GM23338 (cell line): ENCODE measurements around the gene GNAO1. TPM values are rescaled to one million over a fixed set of nuclear protein-coding genes. Genes with fewer than 3 reads are reported as not detected.
A peak's percentile ranks its signal among the peaks of the same experiment; 100 is the strongest.

ENCODE experiments used
- ATAC-seq: fragments of 200-7000 bp; cut with Tn5 transposase; 3 replicates; pipeline ENCODE4 v1.9.1; 2020
- DNase-seq: peaks from one replicate; pipeline ENCODE4 v3.0.0-alpha.2; 2015; ENCODE audit warnings: low spot score
- H2AFZ ChIP-seq: fragments of 200-600 bp; sonication (generic); 2 replicates; pipeline ENCODE4 v1.8.0; 2016; ENCODE audit warnings: antibody characterized with exemption, mild to moderate bottlenecking, moderate library complexity
- H3F3A ChIP-seq: fragments of 200-600 bp; sonication (generic); replicated peaks from 2 replicates; pipeline ENCODE4 v1.8.0; 2017; ENCODE audit warnings: antibody characterized with exemption, mixed run types, low read depth
- H3K27ac ChIP-seq: fragments of 200-600 bp; sonication (generic); 2 replicates; pipeline ENCODE4 v1.6.1; 2016; ENCODE audit warnings: low read depth
- H3K27me3 ChIP-seq: fragments of 200-600 bp; sonication (generic); 2 replicates; pipeline ENCODE4 v1.8.0; 2016; ENCODE audit warnings: mild to moderate bottlenecking, mixed run types, moderate library complexity; ENCODE audit not compliant: insufficient read depth
- H3K36me3 ChIP-seq: fragments of 200-600 bp; sonication (generic); 2 replicates; pipeline ENCODE4 v1.8.0; 2016; ENCODE audit warnings: mild to moderate bottlenecking; ENCODE audit not compliant: insufficient read depth
- H3K4me1 ChIP-seq: fragments of 200-600 bp; sonication (generic); 2 replicates; pipeline ENCODE4 v1.8.0; 2016; ENCODE audit warnings: mild to moderate bottlenecking, moderate library complexity; ENCODE audit not compliant: insufficient read depth
- H3K4me2 ChIP-seq: fragments of 200-600 bp; sonication (generic); 2 replicates; pipeline ENCODE4 v1.7.1; 2017; ENCODE audit warnings: mixed run types
- H3K4me3 ChIP-seq: fragments of 200-600 bp; sonication (generic); 2 replicates; pipeline ENCODE4 v1.6.1; 2016; ENCODE audit warnings: mixed run types
- H3K79me2 ChIP-seq: fragments of 200-600 bp; sonication (generic); replicated peaks from 2 replicates; pipeline ENCODE4 v1.8.0; 2017; ENCODE audit warnings: mild to moderate bottlenecking; ENCODE audit not compliant: insufficient read depth
- H3K9me2 ChIP-seq: fragments of 200-600 bp; sonication (generic); 2 replicates; pipeline ENCODE4 v1.8.0; 2017; ENCODE audit not compliant: insufficient read depth
- H4K20me1 ChIP-seq: fragments of 200-600 bp; sonication (generic); replicated peaks from 2 replicates; pipeline ENCODE4 v1.8.0; 2017; ENCODE audit warnings: mild to moderate bottlenecking; ENCODE audit not compliant: insufficient read depth
- H3K27ac Mint-ChIP-seq: 2 replicates; pipeline ENCODE4 v1.8.0; 2020; ENCODE audit warnings: inconsistent platforms, mild to moderate bottlenecking, moderate library complexity, mixed read lengths
- H3K27me3 Mint-ChIP-seq: 3 replicates; pipeline ENCODE4 v1.8.0; 2022; ENCODE audit warnings: low read depth, mild to moderate bottlenecking, moderate library complexity, mixed read lengths, inconsistent platforms; ENCODE audit not compliant: insufficient read depth, poor library complexity
- H3K36me3 Mint-ChIP-seq: 3 replicates; pipeline ENCODE4 v1.8.0; 2021; ENCODE audit warnings: low read depth, mild to moderate bottlenecking, inconsistent platforms, moderate library complexity, mixed read lengths
- H3K4me1 Mint-ChIP-seq: 3 replicates; pipeline ENCODE4 v1.8.0; 2020; ENCODE audit warnings: mild to moderate bottlenecking, inconsistent platforms, mixed read lengths
- H3K4me3 Mint-ChIP-seq: 3 replicates; pipeline ENCODE4 v1.8.0; 2021; ENCODE audit warnings: moderate library complexity, mild to moderate bottlenecking, inconsistent platforms, mixed read lengths
- H3K9me3 Mint-ChIP-seq: 3 replicates; pipeline ENCODE4 v1.8.0; 2020; ENCODE audit warnings: moderate library complexity, mild to moderate bottlenecking, inconsistent platforms, mixed read lengths
- CREB1 ChIP-seq: fragments of 250-450 bp; sonication (Bioruptor Pico); IDR thresholded peaks from 2 replicates; pipeline ENCODE4 v1.5.0; 2020; ENCODE audit warnings: low read depth, mild to moderate bottlenecking, moderate library complexity
- EZH2 ChIP-seq: fragments of 200-600 bp; sonication (generic); IDR thresholded peaks from one replicate; pipeline ENCODE4 v1.8.0; 2017; ENCODE audit warnings: antibody characterized with exemption, mild to moderate bottlenecking, low read depth; ENCODE audit not compliant: unreplicated experiment
- EZH2phosphoT487 ChIP-seq: fragments of 200-600 bp; sonication (generic); IDR thresholded peaks from one replicate; pipeline ENCODE4 v1.8.1; 2018; ENCODE audit warnings: antibody characterized with exemption; ENCODE audit not compliant: unreplicated experiment
- JUNB ChIP-seq: IDR thresholded peaks from one replicate; pipeline ENCODE4 v1.6.1; 2016; ENCODE audit warnings: antibody characterized with exemption; ENCODE audit not compliant: unreplicated experiment
- NANOG ChIP-seq: IDR thresholded peaks from 2 replicates; pipeline ENCODE4 v1.6.1; 2016; ENCODE audit warnings: antibody characterized with exemption, borderline replicate concordance
- POLR2AphosphoS5 ChIP-seq: IDR thresholded peaks from 2 replicates; pipeline ENCODE4 v1.6.1; 2016; ENCODE audit warnings: antibody characterized with exemption, low read depth
- STAT1 ChIP-seq: IDR thresholded peaks from one replicate; pipeline ENCODE4 v1.6.1; 2016; ENCODE audit warnings: antibody characterized with exemption; ENCODE audit not compliant: unreplicated experiment
- ZNF331 ChIP-seq: fragments of 250-450 bp; sonication (Bioruptor Pico); IDR thresholded peaks from 2 replicates; pipeline ENCODE4 v1.5.0; 2020; ENCODE audit warnings: low read depth, mild to moderate bottlenecking, moderate library complexity
- polyA plus RNA-seq: library from polyadenylated mRNA; unstranded; fragments of >200 nt; fragmentation: Nextera tagmentation; extraction: Ambion mirVana; gene quantifications from 2 replicates; pipeline ENCODE4 v1.2.1, GENCODE V29; 2016
- total RNA-seq: library from RNA; depleted of rRNA; stranded (reverse); fragments of >200 nt; shearing (Covaris generic); gene quantifications from 2 replicates; pipeline ENCODE4 v1.2.3, GENCODE V29; 2014
- TF ChIP-seq, protein P1 (sequence below), 2 experiments: fragments of 200-600 bp in 1 of 2; sonication (generic) in 1 of 2; conservative IDR thresholded peaks; 2 replicates each; pipeline versions ENCODE4 v1.5.1 to v1.6.1; 2016 to 2017; ENCODE audit warnings: antibody characterized with exemption in 2 of 2, low read depth in 2 of 2, mild to moderate bottlenecking in 2 of 2, moderate library complexity in 1 of 2
- TF ChIP-seq, protein P2 (sequence below): IDR thresholded peaks from one replicate; pipeline ENCODE4 v1.6.1; 2018; ENCODE audit warnings: antibody characterized with exemption; ENCODE audit not compliant: unreplicated experiment
- TF ChIP-seq, protein P3 (sequence below): fragments of 250-450 bp; sonication (Bioruptor Pico); IDR thresholded peaks from 2 replicates; pipeline ENCODE4 v1.5.0; 2020; ENCODE audit warnings: mild to moderate bottlenecking, moderate library complexity

The GNAO1 gene
- total and polyA plus RNA-seq, 2 experiments from 2014 or later: 6.5 to 24.8 TPM

DNA sequence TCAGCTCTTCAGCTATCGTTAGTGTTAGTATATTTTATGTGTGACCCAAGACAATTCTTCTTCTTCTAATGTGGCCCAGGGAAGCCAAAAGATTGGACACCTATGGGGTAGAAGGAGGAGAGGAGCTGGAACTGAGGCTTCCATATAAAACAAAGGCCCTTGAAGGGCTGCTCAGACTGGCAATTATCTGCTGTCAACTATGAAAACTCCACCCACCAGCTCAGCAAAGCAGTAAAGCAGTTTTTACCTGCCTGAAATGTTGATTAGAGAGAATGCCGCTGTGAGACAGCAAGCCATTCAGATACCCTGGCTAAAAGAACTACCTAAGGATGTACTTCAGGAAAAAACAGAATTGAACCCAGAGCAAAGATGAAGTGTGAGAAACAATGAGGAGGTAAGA lies 45.9 kb upstream of the GNAO1 start:
- Histone ChIP-seq H3K36me3 (no peaks in the 10 kb centered on the region), H3F3A (no peaks in the 10 kb centered on the region), H2AFZ (peak overlapping the region; percentile 67; the same call in 1 of the 2 replicates), H3K4me3 (no peak overlapping the region), H4K20me1 (no peaks in the 10 kb centered on the region), H3K79me2 (no peaks in the 10 kb centered on the region), H3K27me3 (no peaks in the 10 kb centered on the region), H3K9me2 (no peaks in the 10 kb centered on the region), H3K4me1 (no peaks in the 10 kb centered on the region), H3K27ac (no peak overlapping the region), H3K4me2 (no peak overlapping the region)
- Mint-ChIP-seq H3K4me1 (peaks cover 12% of the 10 kb centered on the region; the same call in 2 of the 3 replicates), H3K9me3 (no peaks in the 10 kb centered on the region; the same call in 2 of the 3 replicates), H3K36me3 (no peaks in the 10 kb centered on the region), H3K4me3 (no peak overlapping the region), H3K27me3 (no peaks in the 10 kb centered on the region), H3K27ac (peak overlapping the region; percentile 67; the same call in 1 of the 2 replicates)
- TF ChIP-seq EZH2 (no peak), NANOG (no peak), ZNF331 (CRISPR knock-in tag) (no peak), STAT1 (no peak), CREB1 (CRISPR knock-in tag) (no peak), POLR2AphosphoS5 (no peak), EZH2phosphoT487 (no peak), JUNB (no peak)
- TF ChIP-seq, protein P1, sequence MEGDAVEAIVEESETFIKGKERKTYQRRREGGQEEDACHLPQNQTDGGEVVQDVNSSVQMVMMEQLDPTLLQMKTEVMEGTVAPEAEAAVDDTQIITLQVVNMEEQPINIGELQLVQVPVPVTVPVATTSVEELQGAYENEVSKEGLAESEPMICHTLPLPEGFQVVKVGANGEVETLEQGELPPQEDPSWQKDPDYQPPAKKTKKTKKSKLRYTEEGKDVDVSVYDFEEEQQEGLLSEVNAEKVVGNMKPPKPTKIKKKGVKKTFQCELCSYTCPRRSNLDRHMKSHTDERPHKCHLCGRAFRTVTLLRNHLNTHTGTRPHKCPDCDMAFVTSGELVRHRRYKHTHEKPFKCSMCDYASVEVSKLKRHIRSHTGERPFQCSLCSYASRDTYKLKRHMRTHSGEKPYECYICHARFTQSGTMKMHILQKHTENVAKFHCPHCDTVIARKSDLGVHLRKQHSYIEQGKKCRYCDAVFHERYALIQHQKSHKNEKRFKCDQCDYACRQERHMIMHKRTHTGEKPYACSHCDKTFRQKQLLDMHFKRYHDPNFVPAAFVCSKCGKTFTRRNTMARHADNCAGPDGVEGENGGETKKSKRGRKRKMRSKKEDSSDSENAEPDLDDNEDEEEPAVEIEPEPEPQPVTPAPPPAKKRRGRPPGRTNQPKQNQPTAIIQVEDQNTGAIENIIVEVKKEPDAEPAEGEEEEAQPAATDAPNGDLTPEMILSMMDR (conservative IDR thresholded peaks at IDR 0.05; ENCODE audit: low read depth in 2 of 2): no peak
- TF ChIP-seq, protein P2, sequence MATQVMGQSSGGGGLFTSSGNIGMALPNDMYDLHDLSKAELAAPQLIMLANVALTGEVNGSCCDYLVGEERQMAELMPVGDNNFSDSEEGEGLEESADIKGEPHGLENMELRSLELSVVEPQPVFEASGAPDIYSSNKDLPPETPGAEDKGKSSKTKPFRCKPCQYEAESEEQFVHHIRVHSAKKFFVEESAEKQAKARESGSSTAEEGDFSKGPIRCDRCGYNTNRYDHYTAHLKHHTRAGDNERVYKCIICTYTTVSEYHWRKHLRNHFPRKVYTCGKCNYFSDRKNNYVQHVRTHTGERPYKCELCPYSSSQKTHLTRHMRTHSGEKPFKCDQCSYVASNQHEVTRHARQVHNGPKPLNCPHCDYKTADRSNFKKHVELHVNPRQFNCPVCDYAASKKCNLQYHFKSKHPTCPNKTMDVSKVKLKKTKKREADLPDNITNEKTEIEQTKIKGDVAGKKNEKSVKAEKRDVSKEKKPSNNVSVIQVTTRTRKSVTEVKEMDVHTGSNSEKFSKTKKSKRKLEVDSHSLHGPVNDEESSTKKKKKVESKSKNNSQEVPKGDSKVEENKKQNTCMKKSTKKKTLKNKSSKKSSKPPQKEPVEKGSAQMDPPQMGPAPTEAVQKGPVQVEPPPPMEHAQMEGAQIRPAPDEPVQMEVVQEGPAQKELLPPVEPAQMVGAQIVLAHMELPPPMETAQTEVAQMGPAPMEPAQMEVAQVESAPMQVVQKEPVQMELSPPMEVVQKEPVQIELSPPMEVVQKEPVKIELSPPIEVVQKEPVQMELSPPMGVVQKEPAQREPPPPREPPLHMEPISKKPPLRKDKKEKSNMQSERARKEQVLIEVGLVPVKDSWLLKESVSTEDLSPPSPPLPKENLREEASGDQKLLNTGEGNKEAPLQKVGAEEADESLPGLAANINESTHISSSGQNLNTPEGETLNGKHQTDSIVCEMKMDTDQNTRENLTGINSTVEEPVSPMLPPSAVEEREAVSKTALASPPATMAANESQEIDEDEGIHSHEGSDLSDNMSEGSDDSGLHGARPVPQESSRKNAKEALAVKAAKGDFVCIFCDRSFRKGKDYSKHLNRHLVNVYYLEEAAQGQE: no peak
- TF ChIP-seq, protein P3, sequence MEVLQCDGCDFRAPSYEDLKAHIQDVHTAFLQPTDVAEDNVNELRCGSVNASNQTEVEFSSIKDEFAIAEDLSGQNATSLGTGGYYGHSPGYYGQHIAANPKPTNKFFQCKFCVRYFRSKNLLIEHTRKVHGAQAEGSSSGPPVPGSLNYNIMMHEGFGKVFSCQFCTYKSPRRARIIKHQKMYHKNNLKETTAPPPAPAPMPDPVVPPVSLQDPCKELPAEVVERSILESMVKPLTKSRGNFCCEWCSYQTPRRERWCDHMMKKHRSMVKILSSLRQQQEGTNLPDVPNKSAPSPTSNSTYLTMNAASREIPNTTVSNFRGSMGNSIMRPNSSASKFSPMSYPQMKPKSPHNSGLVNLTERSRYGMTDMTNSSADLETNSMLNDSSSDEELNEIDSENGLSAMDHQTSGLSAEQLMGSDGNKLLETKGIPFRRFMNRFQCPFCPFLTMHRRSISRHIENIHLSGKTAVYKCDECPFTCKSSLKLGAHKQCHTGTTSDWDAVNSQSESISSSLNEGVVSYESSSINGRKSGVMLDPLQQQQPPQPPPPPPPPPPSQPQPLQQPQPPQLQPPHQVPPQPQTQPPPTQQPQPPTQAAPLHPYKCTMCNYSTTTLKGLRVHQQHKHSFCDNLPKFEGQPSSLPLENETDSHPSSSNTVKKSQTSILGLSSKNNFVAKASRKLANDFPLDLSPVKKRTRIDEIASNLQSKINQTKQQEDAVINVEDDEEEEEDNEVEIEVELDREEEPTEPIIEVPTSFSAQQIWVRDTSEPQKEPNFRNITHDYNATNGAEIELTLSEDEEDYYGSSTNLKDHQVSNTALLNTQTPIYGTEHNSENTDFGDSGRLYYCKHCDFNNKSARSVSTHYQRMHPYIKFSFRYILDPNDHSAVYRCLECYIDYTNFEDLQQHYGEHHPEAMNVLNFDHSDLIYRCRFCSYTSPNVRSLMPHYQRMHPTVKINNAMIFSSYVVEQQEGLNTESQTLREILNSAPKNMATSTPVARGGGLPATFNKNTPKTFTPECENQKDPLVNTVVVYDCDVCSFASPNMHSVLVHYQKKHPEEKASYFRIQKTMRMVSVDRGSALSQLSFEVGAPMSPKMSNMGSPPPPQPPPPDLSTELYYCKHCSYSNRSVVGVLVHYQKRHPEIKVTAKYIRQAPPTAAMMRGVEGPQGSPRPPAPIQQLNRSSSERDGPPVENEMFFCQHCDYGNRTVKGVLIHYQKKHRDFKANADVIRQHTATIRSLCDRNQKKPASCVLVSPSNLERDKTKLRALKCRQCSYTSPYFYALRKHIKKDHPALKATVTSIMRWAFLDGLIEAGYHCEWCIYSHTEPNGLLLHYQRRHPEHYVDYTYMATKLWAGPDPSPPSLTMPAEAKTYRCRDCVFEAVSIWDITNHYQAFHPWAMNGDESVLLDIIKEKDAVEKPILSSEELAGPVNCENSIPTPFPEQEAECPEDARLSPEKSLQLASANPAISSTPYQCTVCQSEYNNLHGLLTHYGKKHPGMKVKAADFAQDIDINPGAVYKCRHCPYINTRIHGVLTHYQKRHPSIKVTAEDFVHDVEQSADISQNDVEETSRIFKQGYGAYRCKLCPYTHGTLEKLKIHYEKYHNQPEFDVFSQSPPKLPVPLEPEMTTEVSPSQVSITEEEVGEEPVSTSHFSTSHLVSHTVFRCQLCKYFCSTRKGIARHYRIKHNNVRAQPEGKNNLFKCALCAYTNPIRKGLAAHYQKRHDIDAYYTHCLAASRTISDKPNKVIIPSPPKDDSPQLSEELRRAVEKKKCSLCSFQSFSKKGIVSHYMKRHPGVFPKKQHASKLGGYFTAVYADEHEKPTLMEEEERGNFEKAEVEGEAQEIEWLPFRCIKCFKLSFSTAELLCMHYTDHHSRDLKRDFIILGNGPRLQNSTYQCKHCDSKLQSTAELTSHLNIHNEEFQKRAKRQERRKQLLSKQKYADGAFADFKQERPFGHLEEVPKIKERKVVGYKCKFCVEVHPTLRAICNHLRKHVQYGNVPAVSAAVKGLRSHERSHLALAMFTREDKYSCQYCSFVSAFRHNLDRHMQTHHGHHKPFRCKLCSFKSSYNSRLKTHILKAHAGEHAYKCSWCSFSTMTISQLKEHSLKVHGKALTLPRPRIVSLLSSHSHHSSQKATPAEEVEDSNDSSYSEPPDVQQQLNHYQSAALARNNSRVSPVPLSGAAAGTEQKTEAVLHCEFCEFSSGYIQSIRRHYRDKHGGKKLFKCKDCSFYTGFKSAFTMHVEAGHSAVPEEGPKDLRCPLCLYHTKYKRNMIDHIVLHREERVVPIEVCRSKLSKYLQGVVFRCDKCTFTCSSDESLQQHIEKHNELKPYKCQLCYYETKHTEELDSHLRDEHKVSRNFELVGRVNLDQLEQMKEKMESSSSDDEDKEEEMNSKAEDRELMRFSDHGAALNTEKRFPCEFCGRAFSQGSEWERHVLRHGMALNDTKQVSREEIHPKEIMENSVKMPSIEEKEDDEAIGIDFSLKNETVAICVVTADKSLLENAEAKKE: no peak
- ATAC-seq (peak; percentile 64), DNase-seq (peak; percentile 33)
